ENCODE results near the gene PHLDA3.
"Not testable (repeated sequence)": the region's sequence is repeated elsewhere in the genome, so short reads cannot be mapped to it uniquely, and the experiment has no call there.

Gene PHLDA3

GRCh38 chr1:201486187-201486586 lies 17.2 kb upstream of the PHLDA3 start:
- DNase-seq (ENCODE audit: low spot score): no peak

GRCh38 chr1:201485184-201485774 lies 16.3 kb upstream of the PHLDA3 start:
- DNase-seq (ENCODE audit: low spot score): no peak

GRCh38 chr1:201483373-201483949 lies 14.5 kb upstream of the PHLDA3 start:
- no peak for DNase-seq (ENCODE audit: low spot score)

- no peak for DNase-seq (ENCODE audit: low spot score)
Observed at GRCh38 chr1:201482755-201483154, 13.8 kb upstream of the PHLDA3 start.

- DNase-seq (ENCODE audit: low spot score): peak; percentile 82
Observed at GRCh38 chr1:201481761-201482493, 12.9 kb upstream of the PHLDA3 start.

- DNase-seq (ENCODE audit: low spot score): no peak
Observed at GRCh38 chr1:201481004-201481380, 12.0 kb upstream of the PHLDA3 start.

GRCh38 chr1:201480231-201481003 lies 11.4 kb upstream of the PHLDA3 start:
- DNase-seq (ENCODE audit: low spot score): peak; percentile 89

- no peak for DNase-seq (ENCODE audit: low spot score)
Observed at GRCh38 chr1:201479201-201479730, 10.3 kb upstream of the PHLDA3 start.

GRCh38 chr1:201478666-201479065 lies 9.7 kb upstream of the PHLDA3 start:
- not testable (repeated sequence) for DNase-seq (ENCODE audit: low spot score)

- peak; percentile 81 for DNase-seq (ENCODE audit: low spot score)
Observed at GRCh38 chr1:201476670-201477344, 7.8 kb upstream of the PHLDA3 start.

- DNase-seq (ENCODE audit: low spot score): no peak
Observed at GRCh38 chr1:201475915-201476669, 7.1 kb upstream of the PHLDA3 start.

GRCh38 chr1:201475130-201475529 lies 6.1 kb upstream of the PHLDA3 start:
- DNase-seq (ENCODE audit: low spot score): peak; percentile 55

GRCh38 chr1:201473296-201473695 lies 4.3 kb upstream of the PHLDA3 start:
- DNase-seq (ENCODE audit: low spot score): no peak

- not testable (repeated sequence) for DNase-seq (ENCODE audit: low spot score)
Observed at GRCh38 chr1:201472321-201472720, 3.3 kb upstream of the PHLDA3 start.

GRCh38 chr1:201471772-201472171 lies 2.8 kb upstream of the PHLDA3 start:
- peak; percentile 21 for DNase-seq (ENCODE audit: low spot score)

GRCh38 chr1:201470581-201470980 lies 1.6 kb upstream of the PHLDA3 start:
- no peak for DNase-seq (ENCODE audit: low spot score)

GRCh38 chr1:201469645-201470074 lies 672 bp upstream of the PHLDA3 start:
- no peak for DNase-seq (ENCODE audit: low spot score)

- peak; percentile 46 for DNase-seq (ENCODE audit: low spot score)
Observed at GRCh38 chr1:201468501-201468843, 516 bp downstream of the PHLDA3 start.

GRCh38 chr1:201466492-201466891 lies 2.5 kb downstream of the PHLDA3 start:
- DNase-seq (ENCODE audit: low spot score): no peak

- no peak for DNase-seq (ENCODE audit: low spot score)
Observed at GRCh38 chr1:201465698-201466290, 3.2 kb downstream of the PHLDA3 start.

- peak; percentile 38 for DNase-seq (ENCODE audit: low spot score)
Observed at GRCh38 chr1:201463071-201463552, 5.9 kb downstream of the PHLDA3 start.

Measured in kidney tubule cell (primary cell).